ENCODE measurements around the gene PTPMT1. TPM values are rescaled to one million over a fixed set of nuclear protein-coding genes. Genes with fewer than 3 reads are reported as not detected.

PTPMT1 gene
- total RNA-seq = 66.7 and 71.7 TPM in 2 replicates

GRCh38 chr11:47565340-47566148 lies at the start of gene PTPMT1:
Gene PTPMT1 (plus strand): TSS chr11:47565599. CDS start chr11:47565623, 24 bp downstream.
- no peak for TF ChIP-seq CTCF (IDR thresholded peaks at IDR 0.05; ENCODE audit: insufficient read depth, low read depth, low read length)
- peak within 1 kb of the TSS; percentile 87 for H3K4me3 ChIP-seq (ENCODE audit: low read depth, low read length)
- DNase-seq (ENCODE audit: low read depth) = peak; percentile 72

GRCh38 chr11:47516155-47516554 lies 49.2 kb upstream of the PTPMT1 start:
- H3K4me3 ChIP-seq (ENCODE audit: low read depth, low read length) = no peak overlapping the region
- no peak for TF ChIP-seq CTCF (IDR thresholded peaks at IDR 0.05; ENCODE audit: insufficient read depth, low read depth, low read length)
- no peak for DNase-seq (ENCODE audit: low read depth)

- H3K4me3 ChIP-seq (ENCODE audit: low read depth, low read length) = no peak overlapping the region
- DNase-seq (ENCODE audit: low read depth) = no peak
- TF ChIP-seq CTCF (IDR thresholded peaks at IDR 0.05; ENCODE audit: insufficient read depth, low read depth, low read length) = no peak
Observed at GRCh38 chr11:47516984-47517853, 48.2 kb upstream of the PTPMT1 start.

- TF ChIP-seq CTCF (IDR thresholded peaks at IDR 0.05; ENCODE audit: insufficient read depth, low read depth, low read length) = no peak
Observed at GRCh38 chr11:47518212-47518964, 47.0 kb upstream of the PTPMT1 start.

GRCh38 chr11:47523490-47524225 lies 41.7 kb upstream of the PTPMT1 start:
- peak overlapping the region; percentile 17 for H3K4me3 ChIP-seq (ENCODE audit: low read depth, low read length)
- no peak for TF ChIP-seq CTCF (IDR thresholded peaks at IDR 0.05; ENCODE audit: insufficient read depth, low read depth, low read length)
- peak; percentile 90 for DNase-seq (ENCODE audit: low read depth)

More at GRCh38 chr11:47518212-47518964, 47.0 kb upstream of the PTPMT1 start:
- DNase-seq (ENCODE audit: low read depth) = no peak
- H3K4me3 ChIP-seq (ENCODE audit: low read depth, low read length) = no peak overlapping the region
